CD4-positive, alpha-beta memory T cell (primary cell): ENCODE measurements around the gene CSNK1G2. TPM values are rescaled to one million over a fixed set of nuclear protein-coding genes. Genes with fewer than 3 reads are reported as not detected.
A peak's percentile ranks its signal among the peaks of the same experiment; 100 is the strongest.

Experiments
- CTCF ChIA-PET: fragments of 350-600 bp; sonication (Branson Sonifier 250); formaldehyde crosslinking; loops from one replicate; lab custom pipeline; 2021; ENCODE audit warnings: inconsistent platforms; ENCODE audit not compliant: partially characterized antibody; lab: Charles Lee
- POLR2A ChIA-PET: fragments of 350-600 bp; sonication (Branson Sonifier 250); formaldehyde crosslinking; loops from one replicate; lab custom pipeline; 2021; ENCODE audit not compliant: partially characterized antibody; lab: Charles Lee
- DNase-seq, 5 donors: peaks; one replicate each; pipeline versions ENCODE4 v3.0.0 to v3.0.0-alpha.2; 2020 to 2022; ENCODE audit warnings: mixed read lengths in 1 of 5
- H3K27ac ChIP-seq: one replicate; pipeline ENCODE4 v1.7.0; 2013; ENCODE audit warnings: low read depth, low read length
- H3K27me3 ChIP-seq: 2 replicates; pipeline ENCODE4 v1.7.0; 2013; ENCODE audit warnings: mild to moderate bottlenecking, low read length, moderate library complexity; ENCODE audit not compliant: insufficient read depth
- H3K36me3 ChIP-seq: 2 replicates; pipeline ENCODE4 v1.7.0; 2013; ENCODE audit warnings: mild to moderate bottlenecking, low read length, moderate library complexity; ENCODE audit not compliant: insufficient read depth
- H3K4me1 ChIP-seq: 2 replicates; pipeline ENCODE4 v1.7.0; 2013; ENCODE audit warnings: mild to moderate bottlenecking, low read length, moderate library complexity; ENCODE audit not compliant: insufficient read depth
- H3K4me3 ChIP-seq, 2 donors: one replicate each; pipeline ENCODE4 v1.7.0; 2013; ENCODE audit warnings: low read length in 2 of 2, mild to moderate bottlenecking in 1 of 2
- H3K9me3 ChIP-seq, 2 donors: one replicate each; pipeline ENCODE4 v1.7.0; 2013; ENCODE audit warnings: low read length in 2 of 2, control low read depth in 1 of 2; ENCODE audit not compliant: control insufficient read depth in 1 of 2
- H3K27ac Mint-ChIP-seq, 7 donors: one replicate each; pipeline ENCODE4 v1.8.0; 2020 to 2021; ENCODE audit warnings: mixed read lengths in 7 of 7, mild to moderate bottlenecking in 6 of 7, inconsistent platforms in 3 of 7, moderate library complexity in 3 of 7
- H3K27me3 Mint-ChIP-seq, 2 donors: one replicate each; pipeline ENCODE4 v1.8.0; 2020 to 2021; ENCODE audit warnings: mixed read lengths in 2 of 2
- H3K36me3 Mint-ChIP-seq, 2 donors: one replicate each; pipeline ENCODE4 v1.8.0; 2020 to 2021; ENCODE audit warnings: mixed read lengths in 2 of 2, inconsistent platforms in 1 of 2, mild to moderate bottlenecking in 1 of 2
- H3K4me1 Mint-ChIP-seq, 4 donors: one replicate each; pipeline ENCODE4 v1.8.0; 2020 to 2021; ENCODE audit warnings: mixed read lengths in 4 of 4, mild to moderate bottlenecking in 1 of 4
- H3K4me3 Mint-ChIP-seq, 8 donors: one replicate each; pipeline ENCODE4 v1.8.0; 2020 to 2021; ENCODE audit warnings: mixed read lengths in 8 of 8, mild to moderate bottlenecking in 7 of 8, moderate library complexity in 6 of 8, inconsistent platforms in 3 of 8
- H3K9me3 Mint-ChIP-seq, 8 donors: one replicate each; pipeline ENCODE4 v1.8.0; 2020 to 2021; ENCODE audit warnings: mixed read lengths in 8 of 8, mild to moderate bottlenecking in 5 of 8, inconsistent platforms in 3 of 8, moderate library complexity in 1 of 8
- intact Hi-C: fragments of 100-400 bp; cut with micrococcal nuclease; formaldehyde crosslinking; loops from one replicate; pipeline ENCODE4 v1.15.1; 2023
- polyA plus RNA-seq, 2 donors: library from polyadenylated mRNA; unstranded; fragments of 300-500 nt; fragmentation: Illumina TruSeq; gene quantifications; one replicate each; pipeline ENCODE4 v1.2.3, GENCODE V29; 2021
- total RNA-seq, 2 experiments: library from RNA; stranded (reverse); gene quantifications; one replicate each; pipeline ENCODE4 v1.2.3, GENCODE V29; 2021

CSNK1G2 gene
- total and polyA plus RNA-seq, 4 experiments from 2014 or later, result 11.3 to 144 (median 99.5) TPM

GRCh38 chr19:2014731-2015607, 74.0 kb downstream of the CSNK1G2 start:
- no peaks in the 10 kb centered on the region for H3K9me3 ChIP-seq
- intact Hi-C loops, result loop anchor here (1.0 kb wide), 1 partner anchor 86 kb away; no protein-coding TSS in a partner anchor
- no peaks in the 10 kb centered on the region for H3K27me3 ChIP-seq
- DNase-seq, result peak in 4 of 5 donors; percentile 18 to 30 (median 28)
- Mint-ChIP-seq H3K9me3 (peaks cover 0 to 3% (median 0%) of the 10 kb centered on the region in 8 donors), H3K27ac (peak overlapping the region in 4 of 7 donors; percentile 21 to 77 (median 60)), H3K4me3 (peak overlapping the region; percentile 31 to 73 (median 56)), H3K27me3 (no peaks in the 10 kb centered on the region), H3K4me1 (peaks cover 8 to 30% (median 21%) of the 10 kb centered on the region in 4 donors), H3K36me3 (peaks cover 5 to 10% of the 10 kb centered on the region in 2 donors)
- no peak overlapping the region for H3K4me3 ChIP-seq
- H3K27ac ChIP-seq, result no peak overlapping the region
- ChIA-PET CTCF (no interaction called here), POLR2A (interaction anchor here (1.0 kb wide), 1 partner anchor 72 kb away, joined by 3 read pairs; no protein-coding TSS in a partner anchor)
- H3K4me1 ChIP-seq, result peaks cover 16% of the 10 kb centered on the region
- H3K36me3 ChIP-seq, result no peaks in the 10 kb centered on the region

- Mint-ChIP-seq H3K9me3 (peaks cover 0 to 3% (median 0%) of the 10 kb centered on the region in 8 donors), H3K4me3 (peak within 1 kb of the TSS; percentile 53 to 73 (median 64)), H3K27me3 (no peaks in the 10 kb centered on the region), H3K36me3 (peaks cover 5 to 10% of the 10 kb centered on the region in 2 donors), H3K27ac (peak within 1 kb of the TSS in 5 of 7 donors; percentile 47 to 91 (median 72)), H3K4me1 (peaks cover 8 to 30% (median 19%) of the 10 kb centered on the region in 4 donors)
- Histone ChIP-seq H3K27ac (peak within 1 kb of the TSS; percentile 18), H3K4me3 (no peak within 1 kb of the TSS), H3K27me3 (no peaks in the 10 kb centered on the region), H3K4me1 (peaks cover 16% of the 10 kb centered on the region), H3K9me3 (no peaks in the 10 kb centered on the region), H3K36me3 (no peaks in the 10 kb centered on the region)
- CTCF ChIA-PET, result interaction anchor here (0.5 kb wide), 1 partner anchor 86 kb away, joined by 3 read pairs; no protein-coding TSS in a partner anchor
- DNase-seq, result peak in 4 of 5 donors; percentile 23 to 58 (median 28)
- POLR2A ChIA-PET, result interaction anchor here (1.0 to 2.9 kb wide), 6 partner anchors 18 to 80 kb away, joined by 3 to 11 read pairs (median 4); partner anchors contain the start of genes MKNK2 and MOB3A
- intact Hi-C loops, result loop anchor here (1.0 kb wide), 1 partner anchor 86 kb away; no protein-coding TSS in a partner anchor
Observed at GRCh38 chr19:2015608-2015950, 74.6 kb downstream of the CSNK1G2 start, which contains the start of gene BTBD2. BTBD2 (minus strand) TSS chr19:2015714; CDS start chr19:2015703, 11 bp downstream.

- peak; percentile 43 to 78 (median 55) for DNase-seq
- Histone ChIP-seq H3K4me3 (no peak overlapping the region), H3K27me3 (no peaks in the 10 kb centered on the region), H3K4me1 (peaks cover 16% of the 10 kb centered on the region), H3K27ac (peak overlapping the region; percentile 18), H3K36me3 (no peaks in the 10 kb centered on the region), H3K9me3 (no peaks in the 10 kb centered on the region)
- ChIA-PET POLR2A (interaction anchor here (0.6 to 2.9 kb wide), 8 partner anchors 17 to 79 kb away, joined by 3 to 11 read pairs (median 4); partner anchors contain the start of genes MKNK2 and MOB3A), CTCF (interaction anchor here (0.5 to 5.5 kb wide), 4 partner anchors 54 to 87 kb away, joined by 3 to 40 read pairs (median 4); no protein-coding TSS in a partner anchor)
- peak overlapping the region; percentile 43 to 65 (median 60) for H3K4me3 Mint-ChIP-seq
- H3K36me3 Mint-ChIP-seq, result peaks cover 4 to 9% of the 10 kb centered on the region in 2 donors
- H3K4me1 Mint-ChIP-seq, result peaks cover 7 to 25% (median 16%) of the 10 kb centered on the region in 4 donors
- H3K27ac Mint-ChIP-seq, result peak overlapping the region in 6 of 7 donors; percentile 36 to 91 (median 64)
- intact Hi-C loops, result no loop called here
- H3K27me3 Mint-ChIP-seq, result no peaks in the 10 kb centered on the region
- peaks cover 0 to 3% (median 0%) of the 10 kb centered on the region in 8 donors for H3K9me3 Mint-ChIP-seq
Observed at GRCh38 chr19:2016041-2016807, 75.3 kb downstream of the CSNK1G2 start.

- DNase-seq, result no peak
- no peaks in the 10 kb centered on the region for H3K36me3 ChIP-seq
- H3K4me3 ChIP-seq, result no peak overlapping the region
- peaks cover 16% of the 10 kb centered on the region for H3K4me1 ChIP-seq
- peak overlapping the region in 2 of 7 donors; percentile 64 to 91 for H3K27ac Mint-ChIP-seq
- H3K4me1 Mint-ChIP-seq, result peaks cover 0 to 13% (median 7%) of the 10 kb centered on the region in 4 donors
- H3K36me3 Mint-ChIP-seq, result peaks cover 0 to 2% of the 10 kb centered on the region in 2 donors
- ChIA-PET POLR2A (interaction anchor here (0.8 to 2.1 kb wide), 6 partner anchors 17 to 133 kb away, joined by 4 to 11 read pairs (median 4); partner anchors contain the start of gene AP3D1), CTCF (interaction anchor here (0.6 to 5.5 kb wide), 18 partner anchors 10 to 135 kb away, joined by 3 to 40 read pairs (median 4); partner anchors contain the start of gene AP3D1)
- H3K4me3 Mint-ChIP-seq, result no peak overlapping the region
- peaks cover 0 to 8% (median 0%) of the 10 kb centered on the region in 8 donors for H3K9me3 Mint-ChIP-seq
- H3K27me3 ChIP-seq, result no peaks in the 10 kb centered on the region
- H3K9me3 ChIP-seq, result no peaks in the 10 kb centered on the region
- intact Hi-C loops, result loop anchor here (1.0 to 2.0 kb wide), 5 partner anchors 32 to 133 kb away; partner anchors contain the start of genes AP3D1, IZUMO4 and MOB3A
- H3K27ac ChIP-seq, result no peak overlapping the region
- no peaks in the 10 kb centered on the region for H3K27me3 Mint-ChIP-seq
Observed at GRCh38 chr19:2018752-2019151, 77.8 kb downstream of the CSNK1G2 start.

- Mint-ChIP-seq H3K27me3 (no peaks in the 10 kb centered on the region), H3K4me3 (no peak overlapping the region), H3K36me3 (peaks cover 0 to 2% of the 10 kb centered on the region in 2 donors), H3K27ac (no peak overlapping the region), H3K9me3 (peaks cover 0 to 10% (median 0%) of the 10 kb centered on the region in 8 donors), H3K4me1 (peaks cover 1 to 13% (median 5%) of the 10 kb centered on the region in 4 donors)
- Histone ChIP-seq H3K9me3 (no peaks in the 10 kb centered on the region), H3K27me3 (no peaks in the 10 kb centered on the region), H3K4me1 (peaks cover 5% of the 10 kb centered on the region), H3K36me3 (no peaks in the 10 kb centered on the region), H3K27ac (no peak overlapping the region), H3K4me3 (no peak overlapping the region)
- POLR2A ChIA-PET, result no interaction called here
- intact Hi-C loops, result no loop called here
- no peak for DNase-seq
- CTCF ChIA-PET, result interaction anchor here (1.4 to 5.5 kb wide), 5 partner anchors 10 to 91 kb away, joined by 3 to 40 read pairs (median 8); no protein-coding TSS in a partner anchor
Observed at GRCh38 chr19:2021453-2022140, 80.6 kb downstream of the CSNK1G2 start.

- no peak overlapping the region for H3K4me3 ChIP-seq
- peaks cover 0 to 2% of the 10 kb centered on the region in 2 donors for H3K36me3 Mint-ChIP-seq
- ChIA-PET CTCF (interaction anchor here (0.7 to 1.2 kb wide), 3 partner anchors 29 to 75 kb away, joined by 3 read pairs; no protein-coding TSS in a partner anchor), POLR2A (no interaction called here)
- no peaks in the 10 kb centered on the region for H3K27me3 Mint-ChIP-seq
- peaks cover 5% of the 10 kb centered on the region for H3K4me1 ChIP-seq
- peaks cover 0 to 10% (median 0%) of the 10 kb centered on the region in 8 donors for H3K9me3 Mint-ChIP-seq
- H3K27ac ChIP-seq, result no peak overlapping the region
- H3K9me3 ChIP-seq, result no peaks in the 10 kb centered on the region
- peaks cover 1 to 9% (median 5%) of the 10 kb centered on the region in 4 donors for H3K4me1 Mint-ChIP-seq
- H3K36me3 ChIP-seq, result no peaks in the 10 kb centered on the region
- intact Hi-C loops, result no loop called here
- no peaks in the 10 kb centered on the region for H3K27me3 ChIP-seq
- no peak for DNase-seq
- peak overlapping the region in 1 of 7 donors; percentile 13 for H3K27ac Mint-ChIP-seq
- no peak overlapping the region for H3K4me3 Mint-ChIP-seq
Observed at GRCh38 chr19:2022289-2022688, 81.3 kb downstream of the CSNK1G2 start.
